Loucy (cell line): ENCODE results near the gene CCL28.

Source experiments
- H2AFZ ChIP-seq: fragments of 200-600 bp; sonication (generic); 2 replicates; pipeline ENCODE4 v1.6.0; 2016; ENCODE audit warnings: antibody characterized with exemption, mild to moderate bottlenecking, low read length, moderate library complexity
- H3F3A ChIP-seq: fragments of 200-600 bp; 2 replicates; pipeline ENCODE4 v1.6.0; 2016; ENCODE audit warnings: antibody characterized with exemption, low read depth, mild to moderate bottlenecking
- H3K27me3 ChIP-seq: fragments of 200-600 bp; sonication (generic); 2 replicates; pipeline ENCODE4 v1.6.1; 2014; ENCODE audit warnings: low read length, mild to moderate bottlenecking; ENCODE audit not compliant: insufficient read depth, poor library complexity, severe bottlenecking
- H3K36me3 ChIP-seq: fragments of 200-600 bp; sonication (generic); 2 replicates; pipeline ENCODE4 v1.6.1; 2016; ENCODE audit warnings: low read length; ENCODE audit not compliant: insufficient read depth
- H3K4me1 ChIP-seq: fragments of 200-600 bp; sonication (generic); 2 replicates; pipeline ENCODE4 v1.5.1; 2014; ENCODE audit warnings: low read length, mild to moderate bottlenecking; ENCODE audit not compliant: insufficient read depth, poor library complexity, severe bottlenecking
- H3K4me2 ChIP-seq: fragments of 200-600 bp; sonication (generic); 2 replicates; pipeline ENCODE4 v1.6.0; 2014; ENCODE audit warnings: antibody characterized with exemption, low read length, low read depth, mild to moderate bottlenecking; ENCODE audit not compliant: poor library complexity, severe bottlenecking
- H3K4me3 ChIP-seq: fragments of 200-600 bp; sonication (generic); 2 replicates; pipeline ENCODE4 v1.5.1; 2014; ENCODE audit warnings: low read length, mild to moderate bottlenecking, mixed read lengths; ENCODE audit not compliant: poor library complexity, severe bottlenecking
- H3K79me2 ChIP-seq: fragments of 200-600 bp; sonication (generic); 2 replicates; pipeline ENCODE4 v1.6.1; 2014; ENCODE audit warnings: low read length; ENCODE audit not compliant: insufficient read depth
- H3K9ac ChIP-seq: fragments of 200-600 bp; sonication (generic); 2 replicates; pipeline ENCODE4 v1.6.0; 2014; ENCODE audit warnings: mild to moderate bottlenecking, low read depth, low read length, moderate library complexity; ENCODE audit not compliant: poor library complexity, severe bottlenecking
- H3K9me2 ChIP-seq: fragments of 200-600 bp; sonication (generic); replicated peaks from 2 replicates; pipeline ENCODE4 v1.6.1; 2016; ENCODE audit warnings: low read depth, low read length, mixed read lengths
- H3K9me3 ChIP-seq: fragments of 200-600 bp; sonication (generic); 2 replicates; pipeline ENCODE4 v1.6.1; 2014; ENCODE audit warnings: mild to moderate bottlenecking, antibody characterized with exemption, low read length, low read depth; ENCODE audit not compliant: insufficient read depth
- H4K20me1 ChIP-seq: fragments of 200-600 bp; sonication (generic); 2 replicates; pipeline ENCODE4 v1.6.0; 2014; ENCODE audit warnings: antibody characterized with exemption, low read length, mild to moderate bottlenecking; ENCODE audit not compliant: insufficient read depth, poor library complexity, severe bottlenecking
- EZH2phosphoT487 ChIP-seq: fragments of 200-600 bp; IDR thresholded peaks from 2 replicates; pipeline ENCODE4 v1.6.1; 2018; ENCODE audit warnings: antibody characterized with exemption, mild to moderate bottlenecking, moderate library complexity, borderline replicate concordance
- TF ChIP-seq, protein P1 (sequence below): fragments of 200-600 bp; sonication (generic); conservative IDR thresholded peaks from 2 replicates; pipeline ENCODE4 v1.5.1; 2014; ENCODE audit warnings: mild to moderate bottlenecking, antibody characterized with exemption, low read length

CCL28 gene

GRCh38 chr5:43352131-43352530, 60.1 kb downstream of the CCL28 start:
- H3K79me2 ChIP-seq, result no peaks in the 10 kb centered on the region

DNA sequence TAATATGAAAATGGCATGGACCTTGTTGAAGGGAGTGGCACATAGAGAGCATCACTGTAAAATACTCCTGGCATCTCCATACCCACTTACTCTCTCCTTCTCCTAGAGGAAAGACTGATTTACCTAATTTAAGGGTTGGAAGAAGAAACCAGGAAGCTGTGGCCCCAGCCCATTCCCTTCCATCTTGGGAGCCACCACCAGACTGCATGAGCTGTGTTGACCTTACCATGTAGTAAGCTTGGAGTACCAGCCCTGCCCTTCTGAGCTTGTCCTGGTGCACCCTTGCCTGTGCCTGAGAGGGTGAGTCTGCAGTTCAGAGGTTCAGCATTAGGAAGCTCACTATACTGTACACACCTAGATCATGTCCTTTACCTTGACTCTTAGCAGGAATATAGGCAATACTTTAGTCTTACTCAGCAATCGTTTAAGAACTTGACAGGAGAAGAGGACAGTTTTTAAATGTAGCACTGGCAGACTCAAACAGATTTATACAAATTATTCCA, 63.3 kb downstream of the CCL28 start:
- H3K4me2 ChIP-seq, result no peak overlapping the region
- TF ChIP-seq EZH2phosphoT487, result no peak
- TF ChIP-seq, protein P1, sequence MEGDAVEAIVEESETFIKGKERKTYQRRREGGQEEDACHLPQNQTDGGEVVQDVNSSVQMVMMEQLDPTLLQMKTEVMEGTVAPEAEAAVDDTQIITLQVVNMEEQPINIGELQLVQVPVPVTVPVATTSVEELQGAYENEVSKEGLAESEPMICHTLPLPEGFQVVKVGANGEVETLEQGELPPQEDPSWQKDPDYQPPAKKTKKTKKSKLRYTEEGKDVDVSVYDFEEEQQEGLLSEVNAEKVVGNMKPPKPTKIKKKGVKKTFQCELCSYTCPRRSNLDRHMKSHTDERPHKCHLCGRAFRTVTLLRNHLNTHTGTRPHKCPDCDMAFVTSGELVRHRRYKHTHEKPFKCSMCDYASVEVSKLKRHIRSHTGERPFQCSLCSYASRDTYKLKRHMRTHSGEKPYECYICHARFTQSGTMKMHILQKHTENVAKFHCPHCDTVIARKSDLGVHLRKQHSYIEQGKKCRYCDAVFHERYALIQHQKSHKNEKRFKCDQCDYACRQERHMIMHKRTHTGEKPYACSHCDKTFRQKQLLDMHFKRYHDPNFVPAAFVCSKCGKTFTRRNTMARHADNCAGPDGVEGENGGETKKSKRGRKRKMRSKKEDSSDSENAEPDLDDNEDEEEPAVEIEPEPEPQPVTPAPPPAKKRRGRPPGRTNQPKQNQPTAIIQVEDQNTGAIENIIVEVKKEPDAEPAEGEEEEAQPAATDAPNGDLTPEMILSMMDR, result no peak

More at GRCh38 chr5:43352131-43352530, 60.1 kb downstream of the CCL28 start:
- Histone ChIP-seq H3K4me2 (no peak overlapping the region), H3K9me3 (no peaks in the 10 kb centered on the region), H2AFZ (no peak overlapping the region), H3K36me3 (no peaks in the 10 kb centered on the region), H3K9me2 (no peaks in the 10 kb centered on the region), H3K27me3 (no peaks in the 10 kb centered on the region), H4K20me1 (no peaks in the 10 kb centered on the region), H3K4me3 (no peak overlapping the region), H3F3A (no peaks in the 10 kb centered on the region), H3K9ac (no peak overlapping the region), H3K4me1 (no peaks in the 10 kb centered on the region)
- TF ChIP-seq EZH2phosphoT487, result no peak
- TF ChIP-seq, protein P1, result no peak

GRCh38 chr5:43348207-43348606, 64.0 kb downstream of the CCL28 start:
- no peaks in the 10 kb centered on the region for H3K9me2 ChIP-seq
- H4K20me1 ChIP-seq, result no peaks in the 10 kb centered on the region
- H3K4me3 ChIP-seq, result no peak overlapping the region
- no peaks in the 10 kb centered on the region for H3K4me1 ChIP-seq
- no peaks in the 10 kb centered on the region for H3K9me3 ChIP-seq
- H2AFZ ChIP-seq, result no peak overlapping the region
- no peaks in the 10 kb centered on the region for H3K36me3 ChIP-seq
- H3F3A ChIP-seq, result no peaks in the 10 kb centered on the region
- H3K9ac ChIP-seq, result no peak overlapping the region
- H3K79me2 ChIP-seq, result no peaks in the 10 kb centered on the region
- H3K4me2 ChIP-seq, result no peak overlapping the region
- no peak for TF ChIP-seq EZH2phosphoT487
- TF ChIP-seq, protein P1, result no peak
- no peaks in the 10 kb centered on the region for H3K27me3 ChIP-seq

More for the DNA sequence above, 63.3 kb downstream of the CCL28 start:
- H3K9me3 ChIP-seq, result no peaks in the 10 kb centered on the region
- H3K4me1 ChIP-seq, result no peaks in the 10 kb centered on the region
- no peaks in the 10 kb centered on the region for H3K9me2 ChIP-seq
- H3K79me2 ChIP-seq, result no peaks in the 10 kb centered on the region
- no peak overlapping the region for H3K9ac ChIP-seq
- H3F3A ChIP-seq, result no peaks in the 10 kb centered on the region
- H3K36me3 ChIP-seq, result no peaks in the 10 kb centered on the region
- no peak overlapping the region for H2AFZ ChIP-seq
- H3K27me3 ChIP-seq, result no peaks in the 10 kb centered on the region
- H3K4me3 ChIP-seq, result no peak overlapping the region
- no peaks in the 10 kb centered on the region for H4K20me1 ChIP-seq
